Activated CD8-positive, alpha-beta T cell treated with anti-CD3 and anti-CD28 coated beads, Interleukin-2, amount 10 ng/mL, durations not matched to agents 7 days and 5 days (primary cell): ENCODE data around the gene CD99. TPM values are rescaled to one million over a fixed set of nuclear protein-coding genes. Genes with fewer than 3 reads are reported as not detected.

Experiments
- ATAC-seq: fragments of 150-1000 bp; cut with Tn5 transposase; one replicate; pipeline ENCODE4 v1.10.0; 2021; ENCODE audit warnings: moderate library complexity
- CTCF ChIA-PET: fragments of 350-600 bp; sonication (Branson Sonifier 250); formaldehyde crosslinking; loops from one replicate; lab custom pipeline; 2021; ENCODE audit warnings: antibody characterized with exemption; lab: Charles Lee
- POLR2A ChIA-PET: fragments of 350-600 bp; sonication (Branson Sonifier 250); formaldehyde crosslinking; loops from one replicate; lab custom pipeline; 2021; ENCODE audit warnings: antibody characterized with exemption; lab: Charles Lee
- DNase-seq: peaks from one replicate; pipeline ENCODE4 v3.0.0-alpha.2; 2020
- H3K27ac Mint-ChIP-seq: one replicate; pipeline ENCODE4 v1.8.0; 2021; ENCODE audit warnings: mild to moderate bottlenecking, mixed read lengths
- H3K27me3 Mint-ChIP-seq: one replicate; pipeline ENCODE4 v1.8.0; 2021; ENCODE audit warnings: low read depth, mixed read lengths
- H3K36me3 Mint-ChIP-seq: one replicate; pipeline ENCODE4 v1.8.0; 2021; ENCODE audit warnings: low read depth, mixed read lengths
- H3K4me1 Mint-ChIP-seq: one replicate; pipeline ENCODE4 v1.8.0; 2021; ENCODE audit warnings: low read depth, mixed read lengths
- H3K4me3 Mint-ChIP-seq: one replicate; pipeline ENCODE4 v1.8.0; 2021; ENCODE audit warnings: mild to moderate bottlenecking, mixed read lengths
- H3K9me3 Mint-ChIP-seq: one replicate; pipeline ENCODE4 v1.8.0; 2022; ENCODE audit warnings: mixed read lengths; ENCODE audit not compliant: insufficient read depth
- total RNA-seq, 2 experiments: library from RNA; stranded (reverse); gene quantifications; one replicate each; pipeline ENCODE4 v1.2.3, GENCODE V29; 2021

Gene CD99
- total RNA-seq, 2 experiments from 2014 or later, result 208 to 219 TPM

DNA sequence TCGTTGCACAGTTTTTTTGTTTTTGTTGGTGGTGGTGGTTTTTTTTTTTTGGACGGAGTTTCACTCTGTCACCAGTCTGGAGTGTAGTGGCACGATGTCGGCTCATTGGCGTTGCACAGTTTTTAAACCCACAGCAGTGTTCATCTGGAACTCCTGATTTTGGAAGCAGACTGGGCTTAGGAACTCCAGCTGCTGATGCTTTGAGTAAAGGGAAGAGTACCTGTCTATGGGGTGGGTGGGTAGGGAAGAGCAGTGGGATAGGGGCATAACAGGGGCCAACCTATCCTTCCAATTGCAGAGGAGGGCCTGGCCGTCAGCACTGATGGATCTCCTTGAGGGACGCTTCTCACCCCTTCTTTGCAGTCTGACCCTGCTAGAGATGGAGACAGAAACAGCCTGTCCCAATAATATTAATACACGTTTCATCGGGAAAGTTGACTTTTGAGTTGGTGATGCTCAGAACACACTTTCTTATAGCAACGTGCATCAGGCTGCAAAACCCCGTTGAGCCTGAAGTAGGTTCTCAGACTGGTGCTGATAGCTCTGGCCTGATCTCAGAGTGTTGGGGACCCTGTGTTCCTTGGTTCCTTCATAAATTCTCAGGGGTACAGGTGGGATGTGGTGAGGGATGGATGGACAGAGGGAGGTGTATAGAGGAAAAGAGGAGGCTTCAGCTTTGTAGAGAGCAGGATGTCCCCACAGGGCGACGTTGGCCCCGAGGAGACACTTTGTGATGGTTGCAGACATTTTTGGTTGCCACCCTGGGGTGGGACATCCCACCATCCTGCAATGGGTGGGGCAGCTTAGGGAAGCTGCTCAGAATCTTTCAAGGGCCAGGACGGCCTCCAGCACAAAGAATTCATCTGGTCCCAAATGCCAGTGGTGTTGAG lies 2.3 kb downstream of the CD99 start:
- Mint-ChIP-seq H3K4me1 (peaks cover 59% of the 10 kb centered on the region), H3K27me3 (no peaks in the 10 kb centered on the region)

DNA sequence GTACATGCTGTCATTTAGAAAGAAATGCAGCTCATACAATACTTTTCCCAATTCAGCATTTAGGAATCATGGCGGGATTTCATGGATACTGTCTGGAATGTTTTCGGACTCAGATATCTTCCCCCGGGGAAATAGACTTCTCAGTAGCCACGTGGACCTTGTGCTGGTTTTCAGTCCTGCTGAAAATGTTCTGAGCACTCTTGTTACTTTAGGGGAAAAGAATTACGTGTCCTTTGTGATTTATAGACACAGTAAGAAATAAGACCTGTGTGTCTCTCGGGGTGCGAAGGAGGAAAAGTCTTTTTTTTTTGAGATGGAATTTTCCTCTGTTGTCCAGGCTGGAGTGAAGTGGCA lies 3.8 kb downstream of the CD99 start:
- Mint-ChIP-seq H3K27me3 (no peaks in the 10 kb centered on the region), H3K36me3 (peaks cover 64% of the 10 kb centered on the region), H3K27ac (peak overlapping the region; percentile 81), H3K4me3 (peak overlapping the region; percentile 10), H3K4me1 (peaks cover 73% of the 10 kb centered on the region), H3K9me3 (no peaks in the 10 kb centered on the region)
- DNase-seq (no peak), ATAC-seq (no peak)
- ChIA-PET POLR2A (no interaction called here), CTCF (no interaction called here)

More for the DNA sequence above, 2.3 kb downstream of the CD99 start:
- Mint-ChIP-seq H3K4me3 (peak overlapping the region; percentile 99), H3K36me3 (peaks cover 52% of the 10 kb centered on the region), H3K9me3 (no peaks in the 10 kb centered on the region), H3K27ac (peak overlapping the region; percentile 97)
- POLR2A ChIA-PET, result no interaction called here
- DNase-seq (no peak), ATAC-seq (no peak)
- CTCF ChIA-PET, result no interaction called here

DNA sequence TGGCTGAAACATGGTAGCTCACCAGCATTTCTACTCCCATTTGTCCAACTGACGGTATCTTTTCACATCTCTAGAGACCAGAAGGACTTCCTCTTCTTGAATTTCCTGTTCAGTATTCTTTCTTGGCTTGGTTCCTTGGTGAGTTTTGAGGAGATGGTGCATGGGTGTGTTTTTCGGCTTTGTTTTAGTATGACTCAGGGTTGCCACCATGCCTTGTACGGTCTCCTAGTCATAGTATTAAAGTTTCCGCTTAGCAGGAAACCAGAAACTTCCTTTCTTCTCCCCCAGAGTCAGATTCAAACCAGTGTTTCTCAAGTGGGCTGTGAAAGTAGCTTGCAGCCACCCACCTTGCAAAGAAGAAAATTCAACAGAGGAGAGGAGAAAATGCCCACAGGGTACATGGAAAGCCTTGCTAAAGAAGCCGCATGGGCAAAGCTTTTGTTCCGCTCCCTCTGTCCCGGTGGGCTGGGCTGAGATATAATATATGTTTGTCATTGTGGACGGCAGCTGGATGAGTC lies 5.7 kb downstream of the CD99 start:
- H3K36me3 Mint-ChIP-seq, result peaks cover 81% of the 10 kb centered on the region
- no peaks in the 10 kb centered on the region for H3K27me3 Mint-ChIP-seq
- CTCF ChIA-PET, result no interaction called here
- peak overlapping the region; percentile 72 for H3K4me3 Mint-ChIP-seq
- H3K9me3 Mint-ChIP-seq, result no peaks in the 10 kb centered on the region
- ATAC-seq (peak; percentile 84), DNase-seq (peak; percentile 79)
- H3K4me1 Mint-ChIP-seq, result peaks cover 91% of the 10 kb centered on the region
- peak overlapping the region; percentile 94 for H3K27ac Mint-ChIP-seq
- POLR2A ChIA-PET, result no interaction called here

DNA sequence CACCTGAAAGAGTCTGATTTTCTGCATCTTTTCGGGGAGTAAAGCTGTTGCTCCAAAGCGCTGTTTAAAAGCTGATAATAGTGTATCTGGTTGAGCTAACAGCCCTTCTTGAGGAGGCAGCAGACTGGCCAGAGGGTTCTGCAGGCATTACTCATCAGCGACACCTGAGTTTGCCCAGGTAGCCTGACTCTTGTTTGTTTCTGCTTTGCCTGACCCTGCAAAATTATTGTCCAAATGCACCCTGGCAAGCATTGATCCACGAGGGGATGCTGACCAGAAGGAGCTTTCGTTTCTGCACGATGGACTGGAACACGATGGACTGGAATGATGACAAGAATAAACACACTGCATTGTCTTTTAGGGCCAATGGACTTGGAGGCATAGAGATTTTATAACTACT lies 6.2 kb downstream of the CD99 start:
- H3K27me3 Mint-ChIP-seq, result no peaks in the 10 kb centered on the region
- H3K9me3 Mint-ChIP-seq, result no peaks in the 10 kb centered on the region
- H3K36me3 Mint-ChIP-seq, result peaks cover 81% of the 10 kb centered on the region
- ChIA-PET POLR2A (no interaction called here), CTCF (no interaction called here)
- DNase-seq, result no peak
- H3K27ac Mint-ChIP-seq, result peak overlapping the region; percentile 94
- peak; percentile 23 for ATAC-seq
- peaks cover 96% of the 10 kb centered on the region for H3K4me1 Mint-ChIP-seq
- peak overlapping the region; percentile 72 for H3K4me3 Mint-ChIP-seq

DNA sequence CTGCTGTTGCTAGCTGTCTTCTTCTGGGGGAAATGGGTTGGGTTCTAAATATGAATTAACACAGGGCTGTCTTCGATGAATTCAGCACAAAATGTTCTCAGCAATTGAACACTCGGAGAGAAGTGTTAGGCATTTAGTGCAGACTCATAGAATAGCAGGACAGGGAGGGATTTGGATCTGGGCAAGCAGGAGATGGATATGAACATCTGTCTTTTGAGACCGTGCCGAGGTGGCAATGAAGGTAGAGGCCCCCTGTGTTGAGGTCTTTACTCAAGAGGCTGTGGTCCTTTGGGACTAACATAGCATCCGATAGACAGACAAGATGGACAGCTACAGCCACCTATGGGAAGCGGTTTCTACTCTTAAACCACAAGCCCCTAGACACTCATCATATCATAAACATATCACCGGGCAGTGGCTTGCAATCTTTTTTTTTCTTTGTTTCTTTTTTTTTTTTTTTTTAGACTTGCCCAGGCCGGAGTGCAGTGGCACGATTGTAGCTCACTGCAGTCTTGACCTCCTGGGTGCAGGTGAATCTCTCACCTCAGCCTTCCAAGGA lies 6.7 kb downstream of the CD99 start:
- H3K27me3 Mint-ChIP-seq, result no peaks in the 10 kb centered on the region
- peak overlapping the region; percentile 72 for H3K4me3 Mint-ChIP-seq
- DNase-seq, result no peak
- H3K4me1 Mint-ChIP-seq, result peaks cover 97% of the 10 kb centered on the region
- POLR2A ChIA-PET, result no interaction called here
- H3K9me3 Mint-ChIP-seq, result no peaks in the 10 kb centered on the region
- CTCF ChIA-PET, result no interaction called here
- ATAC-seq, result no peak
- peaks cover 80% of the 10 kb centered on the region for H3K36me3 Mint-ChIP-seq
- H3K27ac Mint-ChIP-seq, result peak overlapping the region; percentile 94

DNA sequence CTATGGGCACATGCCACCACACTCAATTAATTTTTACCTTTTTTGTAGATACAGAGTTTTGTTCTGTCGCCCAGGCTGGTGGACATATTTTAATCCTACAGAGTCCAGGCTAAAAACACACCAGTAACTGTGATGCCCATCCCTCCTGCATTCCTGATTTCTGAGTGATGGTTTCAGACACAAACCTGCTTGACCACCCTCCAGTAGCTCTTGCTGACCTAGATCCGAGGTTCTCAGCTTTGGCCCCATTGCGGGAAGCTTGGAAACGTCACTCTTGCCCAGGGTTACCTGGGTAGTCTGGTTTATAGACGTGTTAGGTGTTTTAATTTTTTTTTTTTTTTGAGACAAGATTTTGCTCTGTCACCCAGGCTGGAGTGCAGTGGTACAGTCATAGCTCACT lies 7.5 kb downstream of the CD99 start:
- no peak for DNase-seq
- Mint-ChIP-seq H3K27me3 (no peaks in the 10 kb centered on the region), H3K9me3 (no peaks in the 10 kb centered on the region), H3K4me3 (peak overlapping the region; percentile 72), H3K4me1 (peaks cover 98% of the 10 kb centered on the region), H3K27ac (peak overlapping the region; percentile 94), H3K36me3 (peaks cover 79% of the 10 kb centered on the region)
- no peak for ATAC-seq
- POLR2A ChIA-PET, result no interaction called here
- CTCF ChIA-PET, result no interaction called here

DNA sequence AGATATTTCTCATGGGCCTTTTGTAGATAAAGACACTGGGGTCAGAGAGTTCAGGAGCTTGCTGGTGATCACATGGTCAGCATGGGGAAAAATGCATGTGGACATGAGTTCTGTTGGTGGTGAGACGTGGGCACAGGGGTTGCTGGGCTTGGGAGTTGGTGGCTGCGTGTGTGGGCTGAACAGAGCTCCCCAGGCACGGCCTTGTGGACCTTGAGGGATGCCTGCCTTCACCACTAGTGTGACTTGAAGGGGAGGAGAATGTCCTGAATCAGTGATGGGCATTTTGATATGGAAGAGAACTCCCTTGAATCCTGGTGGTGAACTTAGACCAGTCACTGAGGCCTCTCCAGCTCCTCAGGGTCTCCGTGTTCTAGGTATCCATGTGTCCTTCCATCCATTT lies 8.9 kb downstream of the CD99 start:
- DNase-seq (no peak), ATAC-seq (no peak)
- Mint-ChIP-seq H3K9me3 (no peaks in the 10 kb centered on the region), H3K4me3 (no peak overlapping the region), H3K27ac (no peak overlapping the region), H3K36me3 (peaks cover 78% of the 10 kb centered on the region), H3K27me3 (no peaks in the 10 kb centered on the region), H3K4me1 (peaks cover 98% of the 10 kb centered on the region)
- ChIA-PET CTCF (no interaction called here), POLR2A (no interaction called here)

DNA sequence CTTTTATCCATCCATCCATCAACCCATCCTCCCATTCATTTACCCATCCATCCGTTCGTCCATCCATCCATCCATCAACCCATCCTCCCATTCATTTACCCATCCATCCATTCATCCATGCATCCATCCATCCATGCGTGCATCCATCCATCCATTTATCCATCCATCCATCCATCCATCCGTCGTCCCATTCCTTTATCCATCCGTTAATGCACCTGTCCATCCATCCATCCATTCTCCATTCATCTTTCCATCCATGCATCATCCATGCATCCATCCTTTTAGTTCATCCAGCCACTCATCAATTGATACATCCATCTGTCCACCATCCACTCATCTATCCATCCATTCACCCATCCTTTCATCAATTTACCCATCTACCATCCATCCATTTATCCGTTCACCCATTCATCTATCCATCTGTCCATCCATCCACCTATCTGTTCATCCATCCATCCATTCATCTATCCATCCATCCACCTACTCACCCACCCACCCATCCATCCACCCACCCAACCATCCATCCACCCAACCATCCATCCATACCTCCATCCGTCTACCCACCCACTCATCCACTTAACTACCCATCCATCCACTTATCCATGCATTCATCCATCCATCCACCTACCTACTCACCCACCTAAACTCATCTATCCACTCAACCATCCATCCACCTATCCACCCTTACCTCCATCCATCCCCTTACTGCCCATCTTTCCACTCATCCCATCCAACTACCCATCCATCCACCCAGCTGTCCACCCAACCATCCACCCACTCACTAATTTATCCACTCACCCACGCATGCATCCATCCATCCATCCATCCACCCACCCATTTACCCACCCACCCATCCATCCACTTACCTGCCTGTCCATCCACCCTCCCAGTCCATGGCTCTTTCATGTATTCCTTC lies 9.6 kb downstream of the CD99 start:
- H3K27me3 Mint-ChIP-seq, result no peaks in the 10 kb centered on the region

DNA sequence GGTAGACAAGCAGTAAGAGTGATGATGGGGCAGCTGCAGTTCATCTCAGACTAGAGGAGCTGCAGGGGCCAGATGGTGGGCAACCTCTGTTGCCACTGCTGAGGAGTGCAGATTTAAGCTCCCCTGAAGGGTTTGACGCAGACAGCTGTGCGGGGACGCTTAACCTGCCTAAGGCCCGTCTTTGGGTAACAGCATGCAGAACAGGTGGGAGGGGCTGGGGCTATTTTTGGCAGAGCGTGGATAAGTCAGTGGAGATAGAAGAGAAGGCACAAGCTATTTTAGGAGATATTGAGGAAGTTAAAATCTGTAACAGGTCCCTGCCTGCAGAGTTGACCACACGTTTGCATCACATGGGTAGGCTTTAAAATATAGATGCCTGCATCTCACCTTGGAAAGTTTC lies 10.5 kb downstream of the CD99 start:
- no peak for ATAC-seq
- Mint-ChIP-seq H3K4me1 (peaks cover 95% of the 10 kb centered on the region), H3K27ac (peak overlapping the region; percentile 63), H3K36me3 (peaks cover 78% of the 10 kb centered on the region), H3K27me3 (no peaks in the 10 kb centered on the region), H3K4me3 (no peak overlapping the region), H3K9me3 (no peaks in the 10 kb centered on the region)
- no peak for DNase-seq
- CTCF ChIA-PET, result no interaction called here
- POLR2A ChIA-PET, result no interaction called here

More for the DNA sequence above, 9.6 kb downstream of the CD99 start:
- DNase-seq (no peak), ATAC-seq (no peak)
- Mint-ChIP-seq H3K36me3 (peaks cover 82% of the 10 kb centered on the region), H3K9me3 (no peaks in the 10 kb centered on the region), H3K27ac (peak overlapping the region; percentile 5), H3K4me1 (peaks cover 98% of the 10 kb centered on the region), H3K4me3 (no peak overlapping the region)
- ChIA-PET CTCF (no interaction called here), POLR2A (no interaction called here)

DNA sequence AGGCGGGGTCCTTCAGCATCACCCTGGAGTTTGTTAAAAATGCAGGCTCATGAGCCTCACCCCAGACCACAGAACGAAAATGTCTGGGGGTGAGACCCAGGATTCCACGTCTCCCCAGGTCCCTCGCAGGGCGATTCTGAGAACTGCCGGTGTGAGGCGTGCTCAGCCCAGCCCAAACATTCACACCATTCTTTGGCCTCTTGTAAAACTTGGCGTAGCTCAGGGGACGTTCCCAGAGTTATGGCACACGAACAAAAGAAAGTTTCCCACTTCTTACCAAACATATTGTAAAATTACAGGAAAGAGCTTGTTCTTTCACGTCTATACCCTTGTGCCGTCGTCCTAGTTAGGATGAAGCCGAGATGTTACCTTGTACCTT lies 12.9 kb downstream of the CD99 start:
- ChIA-PET POLR2A (no interaction called here), CTCF (no interaction called here)
- H3K36me3 Mint-ChIP-seq, result peaks cover 65% of the 10 kb centered on the region
- H3K9me3 Mint-ChIP-seq, result no peaks in the 10 kb centered on the region
- H3K4me1 Mint-ChIP-seq, result peaks cover 94% of the 10 kb centered on the region
- DNase-seq (no peak), ATAC-seq (no peak)
- H3K27me3 Mint-ChIP-seq, result no peaks in the 10 kb centered on the region
- H3K27ac Mint-ChIP-seq, result peak overlapping the region; percentile 68
- H3K4me3 Mint-ChIP-seq, result no peak overlapping the region

DNA sequence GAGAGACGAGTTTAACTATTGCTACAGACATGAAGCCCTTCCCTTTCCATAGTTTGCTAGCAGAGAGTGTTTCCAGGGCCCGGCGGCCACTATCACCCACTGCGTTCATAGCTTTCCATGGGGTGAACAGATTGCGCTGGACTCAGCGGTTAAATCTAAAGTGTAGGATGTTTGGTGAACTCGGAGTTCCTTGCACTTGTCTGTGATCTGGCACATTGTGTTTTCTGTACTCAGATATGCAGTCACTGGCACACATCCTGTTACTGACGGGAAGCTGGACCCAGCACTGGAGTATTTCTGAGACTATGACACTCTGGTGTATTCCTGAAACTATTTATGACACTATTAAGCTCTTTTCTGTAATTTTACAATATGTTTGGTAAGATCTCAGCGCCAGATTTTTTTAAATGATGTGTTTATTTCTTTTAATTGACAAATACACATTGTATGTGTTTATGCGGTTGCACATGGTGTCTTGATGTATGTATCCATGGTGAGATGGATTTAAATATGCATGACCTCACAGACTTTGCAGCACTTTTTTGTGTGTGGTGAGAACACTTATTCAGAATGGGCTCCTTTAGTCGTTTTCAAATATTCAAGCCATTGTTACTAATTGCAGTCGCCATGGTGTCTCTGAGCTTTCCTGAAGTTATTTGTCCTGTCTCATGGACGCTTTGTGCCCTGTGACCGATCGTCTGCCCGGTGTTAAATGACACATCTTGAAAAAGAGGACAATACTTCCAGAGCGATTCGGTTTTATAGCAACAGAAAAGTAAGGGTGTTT lies 14.1 kb downstream of the CD99 start:
- no peak for ATAC-seq
- no peak overlapping the region for H3K4me3 Mint-ChIP-seq

More for the DNA sequence above, 14.1 kb downstream of the CD99 start:
- ChIA-PET POLR2A (no interaction called here), CTCF (no interaction called here)
- DNase-seq, result no peak
- Mint-ChIP-seq H3K9me3 (no peaks in the 10 kb centered on the region), H3K27ac (no peak overlapping the region), H3K4me1 (peaks cover 95% of the 10 kb centered on the region), H3K36me3 (peaks cover 59% of the 10 kb centered on the region), H3K27me3 (no peaks in the 10 kb centered on the region)
